GM12801 (cell line): ENCODE data around the gene THEMIS.

Experiments used
- CTCF ChIP-seq: IDR thresholded peaks from one replicate; pipeline ENCODE4 v1.5.1; 2011; ENCODE audit warnings: control low read depth; ENCODE audit not compliant: insufficient read length; ENCODE audit errors: extremely low read depth

Gene THEMIS

GRCh38 chr6:127717384-127717783 is 183.5 kb downstream of the THEMIS start:
- no peak for TF ChIP-seq CTCF

- no peak for TF ChIP-seq CTCF
Measured at GRCh38 chr6:127716465-127716864, 184.4 kb downstream of the THEMIS start.

GRCh38 chr6:127710668-127711067 is 190.2 kb downstream of the THEMIS start:
- TF ChIP-seq CTCF, result no peak

- TF ChIP-seq CTCF, result no peak
Measured at GRCh38 chr6:127706216-127706615, 194.6 kb downstream of the THEMIS start.

- TF ChIP-seq CTCF, result no peak
Measured at GRCh38 chr6:127695108-127695507, 205.8 kb downstream of the THEMIS start.

- TF ChIP-seq CTCF, result no peak
Measured at GRCh38 chr6:127691146-127691545, 209.7 kb downstream of the THEMIS start.

GRCh38 chr6:127690588-127690987 is 210.3 kb downstream of the THEMIS start:
- TF ChIP-seq CTCF, result no peak

GRCh38 chr6:127690092-127690491 is 210.8 kb downstream of the THEMIS start:
- no peak for TF ChIP-seq CTCF
